ENCODE measurements around the gene INPP5F.

INPP5F gene

DNA sequence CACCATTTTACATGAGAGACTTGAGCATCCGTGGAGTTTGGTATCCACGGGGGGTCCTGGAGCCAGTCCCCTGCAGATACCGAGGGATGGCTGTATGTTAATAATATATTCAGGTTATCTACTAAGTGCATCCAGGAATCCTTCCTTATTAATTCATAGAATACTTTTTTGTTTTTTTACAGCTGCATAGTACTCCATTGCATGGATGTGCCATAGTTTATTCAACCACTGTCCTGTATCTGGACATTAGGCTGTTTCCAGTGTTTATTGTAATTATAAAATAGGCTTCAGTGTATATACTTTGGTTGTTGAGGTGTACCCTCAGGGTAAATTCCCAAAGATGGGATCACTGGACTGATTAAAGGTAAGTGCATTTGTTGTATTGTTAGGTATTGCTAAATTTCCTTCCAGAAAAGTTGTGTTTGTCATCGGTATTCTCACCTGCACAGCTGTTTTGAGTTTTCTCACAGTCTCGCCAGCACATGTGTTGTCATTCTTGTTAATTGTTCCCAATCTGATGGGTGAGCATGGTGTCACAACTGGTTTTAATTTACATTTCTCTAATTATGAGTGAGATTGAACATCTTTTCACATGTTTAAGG, 55.1 kb downstream of the INPP5F start:
- CTCF ChIA-PET, result interaction anchor here (0.6 to 1.9 kb wide), 4 partner anchors 28 to 193 kb away, joined by 3 to 4 read pairs (median 4); no protein-coding TSS in a partner anchor
- Histone ChIP-seq H3K4me3 (ENCODE audit: control insufficient read depth in 1 of 7, extremely low read depth in 1 of 7, insufficient read depth in 4 of 7, low read depth in 2 of 7, low read length in 6 of 7) (no peak overlapping the region), H3K27me3 (replicated peaks in 2 of 5; ENCODE audit: control insufficient read depth in 4 of 5, insufficient read depth in 5 of 5, low read length in 4 of 5) (no peaks in the 10 kb centered on the region), H3K27ac (ENCODE audit: insufficient read depth in 1 of 2, low read depth in 1 of 2, low read length in 2 of 2, poor library complexity in 1 of 2, severe bottlenecking in 2 of 2) (no peak overlapping the region), H3K4me1 (ENCODE audit: control extremely low read depth in 1 of 4, control insufficient read depth in 4 of 4, insufficient read depth in 4 of 4, low read length in 3 of 4) (peaks cover 12 to 45% (median 27%) of the 10 kb centered on the region in 4 experiments), H3K9me3 (ENCODE audit: control extremely low read depth in 1 of 5, control insufficient read depth in 4 of 5, insufficient read depth in 2 of 5, low read depth in 1 of 5, low read length in 4 of 5) (no peaks in the 10 kb centered on the region), H3K36me3 (ENCODE audit: control insufficient read depth in 4 of 4, insufficient read depth in 4 of 4, low read length in 3 of 4) (no peaks in the 10 kb centered on the region)
- POLR2A ChIA-PET, result no interaction called here
- 100% methylated on average over 2 of the region's 5 CpGs for WGBS (ENCODE audit: insufficient coverage)
- DNase-seq, result no peak

DNA sequence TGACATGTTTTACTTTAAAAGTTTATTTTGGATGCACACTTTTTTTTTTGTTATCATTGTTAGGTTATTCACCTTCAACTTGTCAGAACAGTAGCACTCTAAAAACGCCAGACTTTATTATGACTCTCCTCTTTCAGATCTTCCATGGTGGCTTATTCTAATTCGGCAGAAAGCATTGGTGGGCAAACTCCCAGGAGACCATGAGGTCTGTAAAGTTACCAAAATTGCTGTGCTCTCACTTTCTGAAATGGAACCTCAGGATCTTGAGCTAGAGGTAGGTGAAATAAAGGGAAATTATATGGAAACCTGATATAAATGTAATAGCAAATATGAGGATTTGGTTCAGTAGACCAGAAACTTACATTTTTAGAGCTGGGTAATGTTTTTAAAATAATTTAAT, 55.6 kb downstream of the INPP5F start:
- CTCF ChIA-PET, result interaction anchor here (0.6 to 1.8 kb wide), 3 partner anchors 11 to 194 kb away, joined by 3 to 4 read pairs (median 4); no protein-coding TSS in a partner anchor
- DNase-seq, result no peak
- Histone ChIP-seq H3K27me3 (replicated peaks in 2 of 5; ENCODE audit: control insufficient read depth in 4 of 5, insufficient read depth in 5 of 5, low read length in 4 of 5) (no peaks in the 10 kb centered on the region), H3K4me3 (ENCODE audit: control insufficient read depth in 1 of 7, extremely low read depth in 1 of 7, insufficient read depth in 4 of 7, low read depth in 2 of 7, low read length in 6 of 7) (no peak overlapping the region), H3K36me3 (ENCODE audit: control insufficient read depth in 4 of 4, insufficient read depth in 4 of 4, low read length in 3 of 4) (no peaks in the 10 kb centered on the region), H3K9me3 (ENCODE audit: control extremely low read depth in 1 of 5, control insufficient read depth in 4 of 5, insufficient read depth in 2 of 5, low read depth in 1 of 5, low read length in 4 of 5) (no peaks in the 10 kb centered on the region), H3K27ac (ENCODE audit: insufficient read depth in 1 of 2, low read depth in 1 of 2, low read length in 2 of 2, poor library complexity in 1 of 2, severe bottlenecking in 2 of 2) (no peak overlapping the region), H3K4me1 (ENCODE audit: control extremely low read depth in 1 of 4, control insufficient read depth in 4 of 4, insufficient read depth in 4 of 4, low read length in 3 of 4) (peaks cover 15 to 50% (median 31%) of the 10 kb centered on the region in 4 experiments)
- 100% methylated on average over 1 of the region's 2 CpGs for WGBS (ENCODE audit: insufficient coverage)
- POLR2A ChIA-PET, result no interaction called here

DNA sequence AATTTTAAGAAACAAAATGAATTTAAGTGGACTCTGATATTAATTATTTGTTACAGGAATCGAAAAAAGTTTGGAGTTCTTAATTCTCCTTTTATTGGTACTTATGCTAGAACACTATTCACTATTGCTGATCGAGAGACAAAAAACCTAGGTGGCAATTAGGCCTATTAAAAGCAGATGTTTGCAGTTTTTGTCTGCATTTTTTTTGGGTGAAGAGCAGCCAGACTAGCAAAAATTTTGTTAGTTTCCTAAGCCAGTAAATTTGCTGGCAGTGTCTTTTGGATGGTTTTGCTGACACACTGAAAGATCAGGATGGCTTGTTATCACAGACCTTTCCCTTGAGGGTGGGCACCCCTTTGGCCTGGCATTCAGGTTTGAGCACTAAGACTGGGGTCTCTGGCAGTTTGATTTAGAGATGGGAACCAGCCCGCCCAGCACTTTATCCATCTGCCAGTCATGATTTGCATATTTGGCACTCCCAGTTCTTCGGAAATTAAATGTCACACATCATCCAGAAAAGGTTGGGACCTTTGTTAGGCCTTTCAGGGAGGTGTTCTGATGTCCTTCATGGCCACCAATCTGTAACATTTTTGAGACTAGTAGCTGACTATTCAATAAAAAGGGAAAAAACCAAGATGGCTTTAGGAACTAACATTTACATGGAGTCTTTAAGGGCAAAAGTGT, 57.3 kb downstream of the INPP5F start:
- Histone ChIP-seq H3K27ac (ENCODE audit: insufficient read depth in 1 of 2, low read depth in 1 of 2, low read length in 2 of 2, poor library complexity in 1 of 2, severe bottlenecking in 2 of 2) (no peak overlapping the region), H3K9me3 (ENCODE audit: control extremely low read depth in 1 of 5, control insufficient read depth in 4 of 5, insufficient read depth in 2 of 5, low read depth in 1 of 5, low read length in 4 of 5) (no peaks in the 10 kb centered on the region), H3K4me1 (ENCODE audit: control extremely low read depth in 1 of 4, control insufficient read depth in 4 of 4, insufficient read depth in 4 of 4, low read length in 3 of 4) (peaks cover 19 to 66% (median 36%) of the 10 kb centered on the region in 4 experiments), H3K36me3 (ENCODE audit: control insufficient read depth in 4 of 4, insufficient read depth in 4 of 4, low read length in 3 of 4) (no peaks in the 10 kb centered on the region), H3K4me3 (ENCODE audit: control insufficient read depth in 1 of 7, extremely low read depth in 1 of 7, insufficient read depth in 4 of 7, low read depth in 2 of 7, low read length in 6 of 7) (peak overlapping the region in 1 of 7 experiments; percentile 32), H3K27me3 (replicated peaks in 2 of 5; ENCODE audit: control insufficient read depth in 4 of 5, insufficient read depth in 5 of 5, low read length in 4 of 5) (no peaks in the 10 kb centered on the region)
- ChIA-PET POLR2A (no interaction called here), CTCF (interaction anchor here (0.9 to 1.8 kb wide), 4 partner anchors 13 to 33 kb away, joined by 3 to 4 read pairs (median 4); no protein-coding TSS in a partner anchor)
- WGBS (ENCODE audit: insufficient coverage), result 87% methylated on average over 3 of the region's 4 CpGs
- no peak for DNase-seq

DNA sequence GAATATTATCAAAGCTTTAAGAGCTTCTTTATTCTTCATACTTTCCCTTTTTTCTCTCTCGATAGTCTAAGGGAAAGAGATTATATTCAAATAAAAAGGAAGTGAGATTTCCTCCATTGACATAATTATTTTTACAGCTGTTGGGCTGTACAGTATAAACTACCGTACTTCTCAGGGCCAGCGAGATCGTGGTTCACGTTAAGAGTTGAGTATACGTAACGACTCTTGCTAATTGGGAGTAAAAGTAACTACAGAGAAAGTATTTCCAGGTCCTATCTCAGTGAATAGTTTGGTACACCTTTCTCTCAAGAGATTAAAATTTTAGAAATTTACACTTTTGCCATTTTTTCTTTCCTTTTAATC, 57.8 kb downstream of the INPP5F start:
- H3K27me3 ChIP-seq (replicated peaks in 2 of 5; ENCODE audit: control insufficient read depth in 4 of 5, insufficient read depth in 5 of 5, low read length in 4 of 5), result no peaks in the 10 kb centered on the region
- no peak overlapping the region for H3K27ac ChIP-seq (ENCODE audit: insufficient read depth in 1 of 2, low read depth in 1 of 2, low read length in 2 of 2, poor library complexity in 1 of 2, severe bottlenecking in 2 of 2)
- peak overlapping the region in 1 of 7 experiments; percentile 32 for H3K4me3 ChIP-seq (ENCODE audit: control insufficient read depth in 1 of 7, extremely low read depth in 1 of 7, insufficient read depth in 4 of 7, low read depth in 2 of 7, low read length in 6 of 7)
- peak in 1 of 3 donors; percentile 32 for DNase-seq
- WGBS (ENCODE audit: insufficient coverage), result no CpG with 5 or more reads among the region's 7 CpGs
- no peaks in the 10 kb centered on the region for H3K36me3 ChIP-seq (ENCODE audit: control insufficient read depth in 4 of 4, insufficient read depth in 4 of 4, low read length in 3 of 4)
- peaks cover 19 to 71% (median 36%) of the 10 kb centered on the region in 4 experiments for H3K4me1 ChIP-seq (ENCODE audit: control extremely low read depth in 1 of 4, control insufficient read depth in 4 of 4, insufficient read depth in 4 of 4, low read length in 3 of 4)
- ChIA-PET POLR2A (no interaction called here), CTCF (interaction anchor here (0.9 to 1.1 kb wide), 3 partner anchors 13 to 33 kb away, joined by 3 to 4 read pairs (median 3); no protein-coding TSS in a partner anchor)
- H3K9me3 ChIP-seq (ENCODE audit: control extremely low read depth in 1 of 5, control insufficient read depth in 4 of 5, insufficient read depth in 2 of 5, low read depth in 1 of 5, low read length in 4 of 5), result no peaks in the 10 kb centered on the region

DNA sequence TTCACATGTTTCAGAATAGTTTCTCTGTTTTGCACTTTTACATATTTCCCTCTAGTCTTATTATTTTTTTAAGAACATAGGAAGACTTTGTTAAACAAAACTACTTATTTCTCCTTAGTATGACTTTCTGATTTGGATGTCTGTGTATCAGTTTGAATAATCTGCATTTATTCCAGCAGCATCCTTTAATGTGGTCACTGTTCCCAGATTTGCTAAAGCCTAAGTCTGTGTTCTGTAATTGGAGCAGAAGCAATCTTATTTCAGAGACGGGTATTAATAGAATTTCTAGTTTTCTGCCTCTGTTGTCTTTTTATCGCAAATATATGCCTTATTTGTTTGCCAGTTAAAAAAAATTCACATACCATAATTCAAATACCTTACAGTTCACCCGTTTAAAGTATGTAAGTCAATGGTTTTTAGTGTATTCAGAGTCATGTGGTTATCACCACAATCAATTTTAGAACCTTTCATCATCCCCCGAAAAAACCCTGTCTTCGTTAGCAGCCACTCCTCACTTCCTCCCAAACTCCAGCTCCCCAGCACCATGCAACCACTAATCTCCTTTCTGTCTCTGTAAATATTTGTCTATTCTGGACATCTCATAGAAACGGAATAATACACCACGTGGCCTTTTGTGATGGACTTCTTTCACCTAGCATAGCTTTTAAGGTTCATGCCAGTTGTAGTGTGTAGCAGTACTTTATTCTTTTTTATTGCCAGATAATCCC, 58.7 kb downstream of the INPP5F start:
- CTCF ChIA-PET, result interaction anchor here (1.1 to 1.6 kb wide), 4 partner anchors 9 to 24 kb away, joined by 3 to 5 read pairs (median 4); no protein-coding TSS in a partner anchor
- no peaks in the 10 kb centered on the region for H3K27me3 ChIP-seq (replicated peaks in 2 of 5; ENCODE audit: control insufficient read depth in 4 of 5, insufficient read depth in 5 of 5, low read length in 4 of 5)
- peak; percentile 31 to 84 (median 78) for DNase-seq
- no peak overlapping the region for H3K27ac ChIP-seq (ENCODE audit: insufficient read depth in 1 of 2, low read depth in 1 of 2, low read length in 2 of 2, poor library complexity in 1 of 2, severe bottlenecking in 2 of 2)
- peaks cover 19 to 72% (median 36%) of the 10 kb centered on the region in 4 experiments for H3K4me1 ChIP-seq (ENCODE audit: control extremely low read depth in 1 of 4, control insufficient read depth in 4 of 4, insufficient read depth in 4 of 4, low read length in 3 of 4)
- no peaks in the 10 kb centered on the region for H3K9me3 ChIP-seq (ENCODE audit: control extremely low read depth in 1 of 5, control insufficient read depth in 4 of 5, insufficient read depth in 2 of 5, low read depth in 1 of 5, low read length in 4 of 5)
- peak overlapping the region in 2 of 7 experiments; percentile 40 to 45 for H3K4me3 ChIP-seq (ENCODE audit: control insufficient read depth in 1 of 7, extremely low read depth in 1 of 7, insufficient read depth in 4 of 7, low read depth in 2 of 7, low read length in 6 of 7)
- POLR2A ChIA-PET, result no interaction called here
- 0% methylated on average over 2 of the region's 7 CpGs for WGBS (ENCODE audit: insufficient coverage)
- H3K36me3 ChIP-seq (ENCODE audit: control insufficient read depth in 4 of 4, insufficient read depth in 4 of 4, low read length in 3 of 4), result peaks cover 0 to 2% (median 0%) of the 10 kb centered on the region in 4 experiments

DNA sequence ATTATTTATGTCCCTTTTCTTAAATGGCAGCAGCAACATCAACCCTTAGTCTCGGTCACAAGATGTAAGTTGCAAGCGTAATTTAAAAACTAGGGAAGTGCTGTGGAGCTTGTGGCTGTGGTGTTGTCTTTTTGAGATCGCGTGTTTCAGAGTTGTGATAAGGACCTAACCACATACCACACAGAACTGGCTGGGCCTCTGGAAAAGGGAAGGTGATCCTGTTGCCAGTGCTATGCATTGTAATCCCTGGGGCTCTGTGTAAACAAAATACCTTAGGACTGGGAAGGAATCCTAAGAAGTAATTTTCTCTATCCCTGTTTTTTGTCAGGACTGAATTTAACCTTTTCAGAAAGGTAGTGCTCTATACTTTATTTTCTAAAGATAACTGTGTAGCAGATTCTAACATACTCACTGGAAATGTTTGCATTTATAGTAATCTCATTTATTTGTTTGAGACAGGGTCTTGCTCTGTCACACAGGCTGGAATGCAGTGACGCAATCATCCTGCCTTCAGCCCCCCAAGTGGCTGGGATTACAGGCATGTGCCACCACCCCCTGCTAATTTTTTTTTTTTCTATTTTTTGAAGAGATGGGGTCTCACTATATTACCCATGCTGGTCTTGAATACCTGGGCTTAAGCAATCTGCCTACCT, 60.4 kb downstream of the INPP5F start:
- CTCF ChIA-PET, result interaction anchor here (0.7 to 1.6 kb wide), 5 partner anchors 21 to 510 kb away, joined by 3 to 6 read pairs (median 3); no protein-coding TSS in a partner anchor
- peak; percentile 84 to 97 (median 95) for DNase-seq
- WGBS (ENCODE audit: insufficient coverage), result 100% methylated on average over 1 of the region's 5 CpGs

More for the DNA sequence above, 60.4 kb downstream of the INPP5F start:
- Histone ChIP-seq H3K36me3 (ENCODE audit: control insufficient read depth in 4 of 4, insufficient read depth in 4 of 4, low read length in 3 of 4) (peaks cover 0 to 4% (median 0%) of the 10 kb centered on the region in 4 experiments), H3K4me3 (ENCODE audit: control insufficient read depth in 1 of 7, extremely low read depth in 1 of 7, insufficient read depth in 4 of 7, low read depth in 2 of 7, low read length in 6 of 7) (peak overlapping the region in 3 of 7 experiments; percentile 2 to 44 (median 42)), H3K9me3 (ENCODE audit: control extremely low read depth in 1 of 5, control insufficient read depth in 4 of 5, insufficient read depth in 2 of 5, low read depth in 1 of 5, low read length in 4 of 5) (no peaks in the 10 kb centered on the region), H3K27me3 (replicated peaks in 2 of 5; ENCODE audit: control insufficient read depth in 4 of 5, insufficient read depth in 5 of 5, low read length in 4 of 5) (no peaks in the 10 kb centered on the region), H3K4me1 (ENCODE audit: control extremely low read depth in 1 of 4, control insufficient read depth in 4 of 4, insufficient read depth in 4 of 4, low read length in 3 of 4) (peaks cover 19 to 72% (median 36%) of the 10 kb centered on the region in 4 experiments), H3K27ac (ENCODE audit: insufficient read depth in 1 of 2, low read depth in 1 of 2, low read length in 2 of 2, poor library complexity in 1 of 2, severe bottlenecking in 2 of 2) (peak overlapping the region; percentile 48 to 57)
- POLR2A ChIA-PET, result interaction anchor here (1.1 kb wide), 1 partner anchor 22 kb away, joined by 3 read pairs; no protein-coding TSS in a partner anchor

Data from common myeloid progenitor, CD34-positive (primary cell).